RPMI8226 (cell line): ENCODE results near the gene KRT33A.

Experiments
- DNase-seq: peaks from one replicate; pipeline ENCODE4 v3.0.0-alpha.2; 2015

The KRT33A gene

GRCh38 chr17:41301204-41301790 is 49.3 kb downstream of the KRT33A start:
- DNase-seq, result no peak

DNA sequence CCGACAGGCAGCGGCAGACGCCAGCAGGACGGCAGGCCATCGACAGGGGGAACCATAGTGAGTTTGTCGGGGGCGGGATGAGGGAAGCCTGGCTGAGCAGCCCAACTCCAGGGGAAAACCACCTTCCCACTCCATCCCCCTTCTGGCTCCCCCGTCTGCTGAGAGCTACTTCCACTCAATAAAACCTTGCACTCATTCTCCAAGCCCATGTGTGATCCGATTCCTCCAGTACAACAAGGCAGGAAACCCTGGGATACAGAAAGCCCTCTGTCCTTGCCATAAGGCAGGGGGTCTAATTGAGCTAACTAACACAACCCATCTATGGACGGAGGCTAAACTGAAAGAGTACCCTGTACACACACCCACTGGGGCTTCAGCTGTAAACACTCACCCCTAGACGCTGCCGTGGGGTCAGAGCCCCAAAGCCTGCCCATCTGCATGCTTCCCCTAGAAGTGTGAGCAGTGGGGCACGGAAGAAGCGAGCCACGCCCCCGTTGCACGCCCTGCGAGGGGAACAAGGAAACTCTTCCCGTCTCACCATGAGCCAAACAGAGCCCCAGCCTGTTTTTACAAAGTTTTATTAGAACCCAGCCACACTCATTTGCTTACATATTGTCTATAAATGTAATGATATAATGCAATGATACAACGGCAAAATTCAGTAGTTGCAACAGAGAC is 52.0 kb downstream of the KRT33A start:
- DNase-seq, result no peak

- DNase-seq, result no peak
Measured at GRCh38 chr17:41296846-41297245, 53.8 kb downstream of the KRT33A start.
